GM21447 (cell line): ENCODE data around the gene CCDC102A.
"Not testable (repeated sequence)": the region's sequence is repeated elsewhere in the genome, so short reads cannot be mapped to it uniquely, and the experiment has no call there.

Experiments used
- ATAC-seq: cut with Tn5 transposase; IDR thresholded peaks from one replicate; pipeline ENCODE4 v1.9.1; 2021; ENCODE audit not compliant: unreplicated experiment

Gene CCDC102A

GRCh38 chr16:57566436-57566835 lies 30.1 kb upstream of the CCDC102A start:
- no peak for ATAC-seq

- ATAC-seq, result no peak
Observed at GRCh38 chr16:57565461-57565860, 29.1 kb upstream of the CCDC102A start.

- no peak for ATAC-seq
Observed at GRCh38 chr16:57564571-57565270, 28.4 kb upstream of the CCDC102A start.

DNA sequence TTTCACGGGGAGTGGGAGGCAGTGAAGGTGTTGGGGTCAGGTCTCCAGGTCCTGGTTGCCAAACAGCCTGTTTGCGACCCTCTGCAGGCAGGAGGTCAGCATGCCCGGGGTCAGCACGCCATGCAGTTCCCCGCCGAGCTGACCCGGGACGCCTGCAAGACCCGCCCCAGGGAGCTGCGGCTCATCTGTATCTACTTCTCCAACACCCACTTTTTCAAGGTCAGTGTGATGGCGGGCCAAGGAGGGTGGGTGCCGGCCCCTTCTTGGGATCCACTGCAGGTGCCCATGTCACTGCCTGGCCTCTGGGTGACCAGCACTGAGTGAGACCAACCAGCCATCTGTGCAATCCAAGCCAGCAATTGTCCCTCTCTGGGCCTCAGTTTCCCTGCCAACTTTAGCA lies 27.4 kb upstream of the CCDC102A start:
- no peak for ATAC-seq

- no peak for ATAC-seq
Observed at GRCh38 chr16:57563487-57563750, 27.0 kb upstream of the CCDC102A start.

- ATAC-seq, result no peak
Observed at GRCh38 chr16:57562669-57563486, 26.5 kb upstream of the CCDC102A start.

GRCh38 chr16:57562066-57562465 lies 25.7 kb upstream of the CCDC102A start:
- ATAC-seq, result no peak

GRCh38 chr16:57559072-57559790 lies 22.9 kb upstream of the CCDC102A start:
- no peak for ATAC-seq

DNA sequence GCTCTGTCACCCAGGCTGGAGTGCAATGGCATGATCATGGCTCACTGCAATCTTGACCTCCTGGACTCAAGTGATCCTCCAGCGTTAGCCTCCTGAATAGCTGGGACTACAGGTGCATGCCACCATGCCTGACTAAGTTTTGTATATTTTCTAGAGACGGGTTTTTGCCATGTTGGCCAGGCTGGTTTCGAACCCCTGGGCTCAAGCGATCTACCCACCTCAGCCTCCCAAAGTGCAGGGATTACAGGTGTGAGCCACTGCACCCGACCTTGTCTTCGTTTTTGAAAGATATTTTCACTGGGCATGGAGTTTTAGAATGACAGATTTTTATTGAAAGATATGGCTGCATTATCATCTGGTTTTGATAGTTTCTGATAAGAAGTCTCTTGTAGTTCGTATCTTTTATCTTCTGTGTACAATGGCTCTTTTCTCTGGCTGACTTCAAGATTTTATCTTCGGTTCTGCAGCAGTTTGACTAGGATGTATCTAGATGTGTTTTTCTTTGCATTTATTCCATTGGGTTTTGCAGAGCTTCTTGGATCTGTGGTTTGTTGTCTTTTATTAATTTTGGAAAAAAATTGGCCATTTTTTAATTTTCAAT lies 20.7 kb upstream of the CCDC102A start:
- no peak for ATAC-seq

DNA sequence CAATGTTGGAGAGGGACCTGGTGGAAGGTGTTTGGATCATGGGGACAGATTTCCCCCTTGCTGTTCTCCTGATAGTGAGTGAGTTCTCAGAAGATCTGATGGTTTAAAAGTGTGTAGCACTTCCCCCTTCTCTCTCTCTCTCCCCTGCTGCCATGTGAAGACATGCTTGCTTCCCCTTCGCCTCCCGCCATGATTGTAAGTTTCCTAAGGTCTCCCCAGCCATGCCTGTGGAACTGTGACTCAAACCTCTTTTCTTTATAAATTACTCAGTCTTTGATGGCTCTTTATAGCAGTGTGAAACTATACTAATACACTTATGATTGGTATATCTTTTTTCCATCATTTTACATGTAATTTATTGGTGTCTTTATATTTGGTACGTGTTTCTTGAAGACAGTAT lies 19.5 kb upstream of the CCDC102A start:
- ATAC-seq, result no peak

GRCh38 chr16:57551057-57551456 lies 14.7 kb upstream of the CCDC102A start:
- no peak for ATAC-seq

- ATAC-seq, result no peak
Observed at GRCh38 chr16:57549730-57550129, 13.4 kb upstream of the CCDC102A start.

DNA sequence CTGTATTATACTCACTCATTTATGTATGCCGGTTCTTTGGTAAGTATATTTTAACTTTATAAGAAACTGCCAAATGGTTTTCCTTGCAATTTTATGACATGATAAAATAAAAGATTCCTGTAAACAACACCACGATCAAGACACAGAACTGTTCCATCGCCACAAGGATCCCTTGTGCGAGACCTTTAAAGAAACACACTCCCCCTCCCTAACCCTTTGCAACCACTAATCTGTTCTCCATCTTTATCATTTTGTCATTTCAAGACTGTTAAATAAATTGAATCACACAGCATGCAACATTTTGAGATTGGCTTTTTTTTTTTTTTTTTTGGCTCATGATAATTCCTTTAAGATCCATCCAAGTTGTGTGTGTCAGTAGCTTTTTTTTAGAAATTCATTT lies 12.0 kb upstream of the CCDC102A start:
- ATAC-seq, result no peak

DNA sequence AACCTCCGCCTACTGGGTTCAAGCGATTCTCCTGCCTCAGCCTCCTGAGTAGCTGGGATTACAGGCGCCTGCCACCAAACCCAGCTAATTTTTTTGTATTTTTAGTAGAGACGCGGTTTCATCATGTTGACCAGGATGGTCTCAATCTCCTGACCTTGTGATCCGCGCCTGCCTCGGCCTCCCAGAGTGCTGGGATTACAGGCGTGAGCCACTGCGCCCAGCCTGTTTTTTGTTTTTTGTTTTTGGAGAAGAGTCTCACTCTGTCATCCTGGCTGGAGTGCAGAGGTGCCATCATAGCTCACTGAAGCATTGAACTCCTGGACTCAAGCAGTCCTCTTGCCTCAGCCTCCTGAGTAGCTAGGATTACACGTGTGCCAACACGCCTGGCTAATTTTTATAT lies 11.2 kb upstream of the CCDC102A start:
- not testable (repeated sequence) for ATAC-seq

DNA sequence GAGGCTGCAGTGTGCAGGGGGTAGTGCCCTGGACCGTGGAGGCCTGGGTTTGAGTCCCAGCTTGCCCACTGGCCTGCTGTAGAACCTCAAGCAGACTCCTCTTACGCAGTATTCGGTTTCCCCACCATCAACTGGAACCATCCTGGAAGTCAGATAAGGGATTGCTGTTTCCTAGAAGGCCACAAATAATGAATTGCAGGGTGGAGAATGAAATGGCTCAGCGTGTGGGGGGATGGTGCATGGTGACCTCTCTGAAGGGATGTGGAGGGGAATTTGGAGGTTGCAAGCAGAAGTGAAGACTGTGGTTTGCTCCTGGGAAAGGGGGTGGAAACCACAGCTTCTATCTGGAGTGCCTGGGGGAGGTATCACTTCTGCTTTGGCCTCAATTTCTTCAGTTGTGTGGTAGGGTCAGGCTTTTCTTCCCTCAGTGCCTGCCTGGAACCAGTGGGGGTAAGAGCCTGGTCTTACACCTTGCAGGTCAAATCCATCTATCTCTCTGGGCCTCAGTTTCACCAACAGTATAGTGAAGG lies 7.8 kb upstream of the CCDC102A start:
- ATAC-seq, result peak; percentile 78

DNA sequence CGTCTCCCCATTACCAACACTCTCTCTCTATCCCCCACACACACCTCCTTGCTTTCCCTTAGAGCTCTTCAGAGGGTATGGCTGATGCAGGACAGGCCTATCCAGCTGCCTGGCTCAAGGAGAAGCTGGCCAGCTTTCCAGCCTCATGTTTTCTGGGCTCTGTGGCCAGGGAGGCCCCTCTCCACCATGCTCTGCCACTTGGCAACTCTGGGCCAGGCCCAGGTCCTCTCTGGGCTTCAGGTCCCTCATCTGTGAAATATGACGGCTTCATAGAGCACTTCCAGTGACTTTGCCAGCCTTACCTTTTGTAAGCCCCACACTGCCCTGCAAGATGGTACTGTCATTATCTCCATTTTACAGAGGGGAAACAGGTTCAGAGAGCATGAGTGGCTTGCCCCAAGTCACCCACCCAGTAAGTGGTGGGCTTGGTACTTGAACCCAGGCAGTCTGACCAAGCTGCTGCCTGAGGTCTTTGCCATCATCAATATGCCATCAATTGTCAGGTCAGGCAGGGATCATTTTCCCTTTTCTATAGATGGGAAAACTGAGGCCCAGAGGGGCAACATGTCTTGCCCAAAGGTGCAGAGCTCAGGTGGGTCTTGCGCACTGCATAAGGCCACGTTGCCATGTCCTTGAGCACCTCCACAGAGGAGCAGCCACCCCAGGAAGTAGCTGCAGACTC lies 5.5 kb upstream of the CCDC102A start:
- ATAC-seq, result no peak

DNA sequence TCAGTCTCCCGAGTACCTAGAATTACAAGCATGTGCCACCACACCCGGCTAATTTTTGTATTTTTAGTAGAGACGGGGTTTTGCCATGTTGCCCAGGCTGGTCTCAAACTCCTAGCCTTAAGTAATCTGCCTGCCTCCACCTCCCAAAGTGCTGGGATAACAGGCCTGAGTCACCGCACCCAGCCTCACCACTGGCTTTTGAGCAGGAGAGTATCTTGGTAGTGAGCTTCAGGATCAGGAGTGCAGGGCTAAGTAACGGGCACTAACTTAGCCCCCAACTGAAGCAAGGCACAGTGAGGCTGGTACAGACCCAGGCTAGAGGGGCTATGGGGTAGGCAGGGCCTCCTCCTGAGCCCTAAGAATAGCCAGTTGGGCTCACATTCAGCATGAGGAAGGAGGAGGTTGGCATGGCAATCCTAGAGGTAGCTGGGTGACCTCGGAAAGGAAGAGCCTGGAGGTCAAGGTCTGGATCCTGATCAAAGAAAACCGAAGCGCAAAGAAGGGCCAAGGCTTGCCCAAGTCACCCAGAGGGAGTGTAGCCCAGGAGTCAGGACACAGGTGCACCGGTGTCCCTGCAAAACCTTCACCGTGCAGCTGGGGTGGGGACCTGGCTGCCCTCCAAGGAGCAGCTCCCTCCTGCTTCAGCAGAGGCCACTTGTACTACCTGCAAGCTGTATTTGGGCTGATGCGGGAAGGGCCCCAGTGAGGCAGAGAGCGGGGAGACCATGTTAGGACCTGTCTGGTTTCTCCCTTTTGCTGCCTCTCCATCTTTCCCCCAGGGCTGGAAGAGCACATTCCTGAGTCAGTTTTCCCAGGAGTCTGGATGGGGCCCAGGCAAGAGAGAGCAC lies 4.8 kb upstream of the CCDC102A start:
- no peak for ATAC-seq

DNA sequence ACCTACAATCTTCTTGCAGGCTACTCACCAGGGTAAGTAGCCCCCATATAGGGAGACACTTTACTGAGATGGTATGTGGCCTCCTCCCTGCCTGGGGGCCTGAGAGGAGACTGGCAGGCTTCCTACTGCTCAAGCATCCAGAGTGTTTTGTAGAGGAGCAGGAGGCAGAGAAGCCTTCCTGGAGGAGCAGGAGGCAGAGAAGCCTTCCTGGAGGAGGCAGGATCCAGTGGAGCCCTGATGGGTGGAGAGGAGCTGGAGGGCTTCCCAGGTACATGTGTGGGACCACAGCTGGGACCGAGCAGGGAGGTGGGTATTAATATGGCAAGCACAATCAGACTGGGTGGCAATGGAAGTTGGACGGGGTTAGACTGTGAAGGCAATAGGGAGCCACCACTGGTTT lies 4.0 kb upstream of the CCDC102A start:
- no peak for ATAC-seq

DNA sequence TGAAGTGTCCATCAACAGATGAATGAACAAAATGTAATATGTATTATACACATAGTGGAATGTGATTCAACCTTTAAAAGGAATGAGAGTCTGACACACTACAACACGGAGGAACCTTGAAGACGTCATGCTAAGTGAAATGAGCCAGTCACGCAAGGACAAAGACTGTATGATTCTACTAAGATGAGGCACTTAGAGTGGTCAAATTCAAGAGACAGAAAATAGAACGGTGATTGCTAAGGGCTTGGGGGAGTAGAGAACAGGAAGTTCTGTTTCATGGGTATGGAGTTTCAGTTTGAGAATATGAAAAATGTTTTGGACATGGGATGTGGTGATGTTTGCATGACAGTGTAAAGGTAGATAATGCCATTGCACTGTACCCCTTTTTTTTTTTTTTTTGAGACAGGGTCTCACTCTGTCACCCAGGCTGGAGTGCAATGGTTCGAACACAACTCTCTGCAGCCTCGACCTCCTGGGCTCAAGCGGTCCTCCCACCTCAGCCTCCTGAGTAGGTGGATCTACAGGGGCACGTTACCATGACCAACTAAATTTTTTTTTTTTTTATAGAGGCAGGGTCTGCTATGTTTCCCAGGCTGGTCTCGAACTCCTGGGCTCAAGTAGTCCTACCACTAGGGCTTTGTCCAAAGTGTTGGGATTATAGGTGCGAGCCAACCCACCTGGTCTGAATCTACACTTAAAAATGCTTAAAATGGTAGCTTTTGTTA lies 2.9 kb upstream of the CCDC102A start:
- peak; percentile 47 for ATAC-seq
